Measurements from ENCODE around the gene C10orf105.

Gene C10orf105

DNA sequence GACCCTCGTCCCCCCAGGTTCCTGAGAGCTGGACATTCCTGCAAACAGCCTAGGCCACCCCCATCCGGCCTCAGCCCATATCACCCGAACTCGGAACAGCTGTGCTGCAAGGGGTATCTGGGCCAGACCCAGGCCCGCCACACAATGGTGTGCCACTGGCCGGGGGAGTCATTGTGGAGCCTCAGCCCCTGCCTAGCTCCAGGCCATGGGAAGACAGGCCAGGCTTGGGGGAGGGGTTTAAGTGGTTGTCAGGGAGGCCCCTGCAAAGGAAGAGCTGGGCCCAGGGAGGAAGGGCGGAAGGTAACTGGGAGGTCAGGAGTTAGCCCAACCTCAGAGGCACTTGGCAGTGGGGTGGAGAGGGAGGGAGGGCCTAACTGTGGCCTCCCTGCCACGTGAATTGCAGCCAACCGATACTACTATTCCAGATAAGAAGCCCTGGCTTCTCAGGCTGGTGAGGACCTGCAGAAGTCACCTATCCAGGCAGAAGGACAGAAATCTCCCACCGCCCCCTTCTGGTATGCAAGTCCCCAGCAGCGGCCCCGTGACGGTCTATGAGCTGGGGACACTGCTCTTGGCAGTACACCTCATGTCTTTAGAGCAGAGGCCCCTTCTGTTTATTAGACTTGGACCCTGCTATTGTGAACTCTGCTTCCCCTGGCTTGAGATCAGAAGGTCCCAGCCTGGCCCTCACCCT is 26.9 kb upstream of the C10orf105 start:
- H3K4me3 ChIP-seq (ENCODE audit: low read depth, low read length), result no peak overlapping the region
- TF ChIP-seq, protein P1, sequence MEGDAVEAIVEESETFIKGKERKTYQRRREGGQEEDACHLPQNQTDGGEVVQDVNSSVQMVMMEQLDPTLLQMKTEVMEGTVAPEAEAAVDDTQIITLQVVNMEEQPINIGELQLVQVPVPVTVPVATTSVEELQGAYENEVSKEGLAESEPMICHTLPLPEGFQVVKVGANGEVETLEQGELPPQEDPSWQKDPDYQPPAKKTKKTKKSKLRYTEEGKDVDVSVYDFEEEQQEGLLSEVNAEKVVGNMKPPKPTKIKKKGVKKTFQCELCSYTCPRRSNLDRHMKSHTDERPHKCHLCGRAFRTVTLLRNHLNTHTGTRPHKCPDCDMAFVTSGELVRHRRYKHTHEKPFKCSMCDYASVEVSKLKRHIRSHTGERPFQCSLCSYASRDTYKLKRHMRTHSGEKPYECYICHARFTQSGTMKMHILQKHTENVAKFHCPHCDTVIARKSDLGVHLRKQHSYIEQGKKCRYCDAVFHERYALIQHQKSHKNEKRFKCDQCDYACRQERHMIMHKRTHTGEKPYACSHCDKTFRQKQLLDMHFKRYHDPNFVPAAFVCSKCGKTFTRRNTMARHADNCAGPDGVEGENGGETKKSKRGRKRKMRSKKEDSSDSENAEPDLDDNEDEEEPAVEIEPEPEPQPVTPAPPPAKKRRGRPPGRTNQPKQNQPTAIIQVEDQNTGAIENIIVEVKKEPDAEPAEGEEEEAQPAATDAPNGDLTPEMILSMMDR (IDR thresholded peaks at IDR 0.05; ENCODE audit: low read depth, low read length, missing control alignments), result no peak
- DNase-seq (ENCODE audit: low read depth), result no peak

DNA sequence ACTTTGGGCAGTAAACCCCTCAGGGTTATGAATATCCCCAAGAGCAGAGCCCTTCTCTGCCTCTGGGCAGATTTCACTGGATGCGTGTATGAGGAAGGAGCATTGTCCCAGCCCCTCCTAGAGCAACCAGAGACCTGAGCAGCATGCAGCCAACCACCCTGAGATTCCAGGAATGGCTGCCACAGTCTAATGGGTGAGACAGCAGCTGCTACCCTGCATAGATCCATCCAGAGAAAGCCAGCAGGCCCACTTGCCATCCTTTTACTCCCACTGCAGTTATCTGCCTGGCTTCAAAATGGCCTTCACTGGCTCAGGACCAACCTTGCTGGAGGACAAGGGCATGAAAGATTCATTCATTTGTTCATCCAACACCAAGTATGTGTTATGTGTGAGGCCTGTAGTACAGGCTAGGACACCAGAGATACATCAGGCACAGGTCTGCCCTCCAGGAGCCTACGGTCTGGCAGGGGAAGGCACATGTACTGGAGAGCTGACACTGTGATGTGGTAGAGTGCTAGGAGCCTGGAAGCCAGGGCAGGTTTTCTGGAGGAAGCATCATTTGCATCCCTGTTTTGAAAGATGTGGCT is 26.2 kb upstream of the C10orf105 start:
- TF ChIP-seq, protein P1 (IDR thresholded peaks at IDR 0.05; ENCODE audit: low read depth, low read length, missing control alignments), result no peak
- H3K4me3 ChIP-seq (ENCODE audit: low read depth, low read length), result no peak overlapping the region
- no peak for DNase-seq (ENCODE audit: low read depth)

DNA sequence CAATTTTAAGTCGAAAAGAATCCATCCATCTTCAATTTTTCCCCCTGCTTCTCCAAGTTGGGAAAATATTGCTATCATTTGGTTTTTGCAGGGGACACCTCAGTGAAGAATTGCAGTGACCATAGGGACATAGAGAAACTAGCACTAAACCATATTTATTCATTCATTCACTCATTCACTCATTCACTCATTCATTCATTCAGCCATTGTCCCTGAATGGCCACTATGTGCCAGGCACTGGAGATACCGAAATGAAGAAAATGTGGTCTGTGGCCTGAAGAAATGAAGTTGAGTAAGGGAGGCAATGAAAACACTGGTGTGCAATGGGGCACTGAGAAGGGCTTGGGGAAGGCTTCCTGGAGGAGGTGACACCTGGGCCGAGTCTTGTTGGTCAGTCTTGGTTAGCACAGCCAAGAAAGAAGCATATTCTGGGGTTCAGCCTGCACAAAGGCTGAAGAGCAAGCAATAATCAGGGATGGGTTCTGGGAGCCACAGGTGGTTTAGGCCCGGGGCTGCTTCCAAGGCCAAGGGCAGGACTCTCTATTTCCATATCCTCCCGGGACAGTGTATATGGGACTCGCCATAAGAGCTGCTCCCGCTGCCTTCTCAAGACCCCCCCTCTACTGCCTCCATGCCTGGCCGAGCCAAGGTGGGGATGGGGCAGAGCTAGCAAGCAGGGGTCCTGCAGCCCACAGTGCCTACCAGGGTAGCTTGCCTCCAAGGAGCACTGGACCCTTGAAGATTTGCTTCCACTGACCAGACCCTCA is 25.5 kb upstream of the C10orf105 start:
- DNase-seq (ENCODE audit: low read depth), result no peak
- H3K4me3 ChIP-seq (ENCODE audit: low read depth, low read length), result no peak overlapping the region
- TF ChIP-seq, protein P1 (IDR thresholded peaks at IDR 0.05; ENCODE audit: low read depth, low read length, missing control alignments), result no peak

DNA sequence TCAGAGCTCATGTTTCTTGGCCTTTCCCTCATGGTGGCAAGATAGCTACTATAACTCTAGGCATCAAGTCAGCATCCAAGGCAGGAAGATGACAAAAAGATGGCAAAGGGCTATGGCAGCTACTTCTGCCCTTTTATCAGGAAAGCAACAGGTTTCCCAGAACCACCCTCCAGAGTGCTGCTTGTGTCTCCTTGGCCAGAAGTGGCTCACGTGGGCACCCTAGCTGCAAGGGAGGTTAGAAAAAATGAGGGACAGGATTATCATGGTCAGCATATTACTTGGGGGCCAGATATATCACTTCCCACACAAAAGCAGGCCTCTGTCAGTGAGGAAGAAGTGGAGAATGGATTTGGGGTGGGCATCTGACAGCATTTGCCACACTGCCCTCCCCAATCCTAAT is 24.3 kb upstream of the C10orf105 start:
- no peak for DNase-seq (ENCODE audit: low read depth)
- TF ChIP-seq, protein P1 (IDR thresholded peaks at IDR 0.05; ENCODE audit: low read depth, low read length, missing control alignments), result no peak
- no peak overlapping the region for H3K4me3 ChIP-seq (ENCODE audit: low read depth, low read length)

DNA sequence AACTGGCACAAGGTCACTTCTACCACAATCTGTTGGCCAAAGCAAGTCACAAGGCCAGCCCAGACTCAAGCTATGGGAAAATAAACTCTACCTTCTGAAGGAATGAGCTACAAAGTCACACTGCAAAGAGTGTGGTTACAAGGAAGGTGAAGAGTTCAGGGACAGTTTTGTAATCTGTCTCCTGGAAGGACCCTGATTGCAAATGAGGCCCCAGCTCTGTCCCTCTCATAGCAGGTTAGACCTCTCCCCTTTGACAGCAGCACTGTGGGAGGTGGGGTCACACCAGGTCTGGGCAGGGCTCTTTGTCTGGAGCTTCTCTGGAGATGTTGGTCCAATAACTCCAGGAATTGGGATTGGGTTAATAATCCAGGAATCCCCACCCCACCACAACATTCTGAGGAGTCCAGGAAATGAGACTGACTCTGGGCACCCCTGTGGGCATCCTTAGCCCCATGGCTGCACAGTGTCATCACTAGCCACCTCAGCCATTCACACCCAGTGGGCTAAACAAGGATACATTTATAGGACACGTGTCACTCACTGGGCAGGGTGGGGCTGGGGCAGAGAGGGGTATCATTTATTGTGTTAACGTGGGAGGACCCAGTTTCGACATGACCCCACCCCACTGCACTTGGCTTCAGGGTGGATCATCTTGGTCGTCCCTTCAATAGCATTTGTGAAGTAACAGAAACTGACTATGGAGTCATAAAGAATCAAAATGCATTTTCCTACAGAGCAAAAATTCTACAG is 23.7 kb upstream of the C10orf105 start:
- DNase-seq (ENCODE audit: low read depth), result no peak
- no peak overlapping the region for H3K4me3 ChIP-seq (ENCODE audit: low read depth, low read length)
- TF ChIP-seq, protein P1 (IDR thresholded peaks at IDR 0.05; ENCODE audit: low read depth, low read length, missing control alignments), result no peak

DNA sequence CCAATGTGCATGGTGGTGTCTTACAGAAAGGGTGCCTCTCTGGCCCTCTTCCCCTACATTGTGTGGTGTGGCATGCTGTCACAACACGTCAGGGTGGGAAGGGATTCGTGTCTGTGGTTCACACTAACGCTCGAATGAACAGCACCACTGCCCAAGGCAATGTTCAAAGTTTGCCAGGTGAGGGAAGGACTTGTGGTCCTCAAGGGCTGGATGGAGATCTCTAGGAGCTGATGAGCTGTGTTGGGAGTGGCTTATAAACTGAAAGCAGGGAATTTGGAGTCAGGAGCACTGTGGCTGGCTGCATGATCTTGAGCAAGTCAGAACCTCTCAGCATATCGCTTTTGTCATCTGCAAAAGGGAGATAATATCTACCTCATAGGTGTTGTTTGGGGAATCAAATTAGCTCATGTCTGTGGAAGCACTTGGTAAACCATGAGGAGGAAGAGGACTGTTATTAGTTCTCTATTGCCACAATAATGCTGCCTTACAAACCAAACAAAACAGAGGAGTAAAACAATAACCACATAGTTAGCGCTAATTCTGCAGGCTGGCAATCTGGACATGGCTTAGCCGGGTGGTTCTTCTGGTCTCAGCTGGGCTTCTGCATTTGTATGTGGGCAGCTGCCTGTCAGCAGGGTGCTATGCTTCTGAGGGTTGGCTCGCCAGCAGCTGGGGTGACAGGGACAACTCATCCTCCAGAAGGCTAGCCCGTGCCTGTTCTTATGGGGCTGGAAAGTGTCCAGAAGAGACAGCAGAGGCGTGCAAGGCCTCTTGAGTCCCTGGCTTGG is 22.9 kb upstream of the C10orf105 start:
- H3K4me3 ChIP-seq (ENCODE audit: low read depth, low read length), result no peak overlapping the region
- TF ChIP-seq, protein P1 (IDR thresholded peaks at IDR 0.05; ENCODE audit: low read depth, low read length, missing control alignments), result no peak
- DNase-seq (ENCODE audit: low read depth), result no peak

Measured in GM12864 (cell line).